HepG2 (cell line): ENCODE results near the gene DNM1L. TPM values are rescaled to one million over a fixed set of nuclear protein-coding genes. Genes with fewer than 3 reads are reported as not detected.

Experiments
- AKAP8 ChIP-seq: sonication (generic); formaldehyde crosslinking; IDR thresholded peaks from 2 replicates; pipeline ENCODE4 v1.5.1; 2020; ENCODE audit warnings: mild to moderate bottlenecking, missing genetic modification reagents
- ASH2L ChIP-seq: fragments of 300-600, 200-600 bp; sonication (generic); IDR thresholded peaks from 2 replicates; pipeline ENCODE4 v1.7.0; 2017; ENCODE audit warnings: low read depth, mild to moderate bottlenecking, moderate library complexity, mixed read lengths, low read length; ENCODE audit not compliant: insufficient read length
- CENPX ChIP-seq: sonication (generic); formaldehyde crosslinking; IDR thresholded peaks from 2 replicates; pipeline ENCODE4 v1.9.0; 2021; ENCODE audit warnings: mild to moderate bottlenecking, missing genetic modification reagents, moderate library complexity
- DZIP1 ChIP-seq: sonication (generic); formaldehyde crosslinking; IDR thresholded peaks from 2 replicates; pipeline ENCODE4 v1.5.0; 2020; ENCODE audit warnings: mild to moderate bottlenecking, missing genetic modification reagents
- ESRRA ChIP-seq: sonication (generic); formaldehyde crosslinking; IDR thresholded peaks from 2 replicates; pipeline ENCODE4 v1.5.1; 2020; ENCODE audit warnings: mild to moderate bottlenecking, low read depth, missing genetic modification reagents
- FIP1L1 ChIP-seq: fragments of 200-400 bp; formaldehyde crosslinking; IDR thresholded peaks from 2 replicates; pipeline ENCODE4 v1.6.1; 2018; ENCODE audit warnings: low read depth, mild to moderate bottlenecking, low read length, moderate library complexity, borderline replicate concordance; ENCODE audit not compliant: insufficient read depth
- GTF2F1 ChIP-seq: fragments of 150-350 bp; IDR thresholded peaks from 2 replicates; pipeline ENCODE4 v1.6.1; 2014; ENCODE audit warnings: low read length
- JUND ChIP-seq: sonication (generic); formaldehyde crosslinking; IDR thresholded peaks from 2 replicates; pipeline ENCODE4 v1.8.0; 2022; ENCODE audit warnings: mild to moderate bottlenecking, missing genetic modification reagents
- MIER3 ChIP-seq: IDR thresholded peaks from 2 replicates; pipeline ENCODE4 v1.6.1; 2016; ENCODE audit warnings: missing compliant biosample characterization, borderline replicate concordance
- MXD4 ChIP-seq: IDR thresholded peaks from 2 replicates; pipeline ENCODE4 v1.6.1; 2016; ENCODE audit warnings: mild to moderate bottlenecking, missing biosample characterization, missing genetic modification reagents
- NFRKB ChIP-seq: fragments of 450-650 bp; IDR thresholded peaks from 2 replicates; pipeline ENCODE4 v1.6.1; 2017
- NFYC ChIP-seq: IDR thresholded peaks from 2 replicates; pipeline ENCODE4 v1.6.1; 2016; ENCODE audit warnings: missing genetic modification reagents, missing compliant biosample characterization
- REL ChIP-seq: sonication (generic); formaldehyde crosslinking; conservative IDR thresholded peaks from 2 replicates; pipeline ENCODE4 v1.8.0; 2022; ENCODE audit warnings: mild to moderate bottlenecking, missing genetic modification reagents, moderate library complexity
- SIX1 ChIP-seq: sonication (generic); formaldehyde crosslinking; IDR thresholded peaks from 2 replicates; pipeline ENCODE4 v1.4.0; 2020; ENCODE audit warnings: missing genetic modification reagents, borderline replicate concordance
- THAP7 ChIP-seq: sonication (generic); formaldehyde crosslinking; IDR thresholded peaks from 2 replicates; pipeline ENCODE4 v1.8.1; 2023; ENCODE audit warnings: mild to moderate bottlenecking, missing genetic modification reagents
- TRIM24 ChIP-seq: sonication (generic); formaldehyde crosslinking; IDR thresholded peaks from 2 replicates; pipeline ENCODE4 v1.8.0; 2022; ENCODE audit warnings: mild to moderate bottlenecking, missing genetic modification reagents
- ZC3H4 ChIP-seq: sonication (generic); formaldehyde crosslinking; IDR thresholded peaks from 2 replicates; pipeline ENCODE4 v1.4.0; 2020; ENCODE audit warnings: missing genetic modification reagents, borderline replicate concordance
- ZFP36 ChIP-seq: fragments of 150-350 bp; IDR thresholded peaks from 2 replicates; pipeline ENCODE4 v1.6.1; 2018; ENCODE audit warnings: borderline replicate concordance, low read length, low read depth; ENCODE audit not compliant: partially characterized antibody
- ZNF124 ChIP-seq: sonication (generic); formaldehyde crosslinking; IDR thresholded peaks from 2 replicates; pipeline ENCODE4 v1.4.0; 2020; ENCODE audit warnings: missing genetic modification reagents
- ZNF260 ChIP-seq: sonication (generic); formaldehyde crosslinking; IDR thresholded peaks from 2 replicates; pipeline ENCODE4 v1.4.0; 2020; ENCODE audit warnings: missing genetic modification reagents, low read depth, mild to moderate bottlenecking, borderline replicate concordance
- ZNF44 ChIP-seq: sonication (generic); formaldehyde crosslinking; IDR thresholded peaks from 2 replicates; pipeline ENCODE4 v1.5.1; 2020; ENCODE audit warnings: mild to moderate bottlenecking, missing genetic modification reagents
- ZNF550 ChIP-seq: sonication (generic); formaldehyde crosslinking; IDR thresholded peaks from 2 replicates; pipeline ENCODE4 v1.4.0; 2020; ENCODE audit warnings: mild to moderate bottlenecking, missing genetic modification reagents, borderline replicate concordance
- ZNF558 ChIP-seq: sonication (generic); formaldehyde crosslinking; IDR thresholded peaks from 2 replicates; pipeline ENCODE4 v1.9.0; 2022; ENCODE audit warnings: mild to moderate bottlenecking, missing genetic modification reagents, borderline replicate concordance
- ZNF678 ChIP-seq: sonication (generic); formaldehyde crosslinking; IDR thresholded peaks from 2 replicates; pipeline ENCODE4 v1.4.0; 2020; ENCODE audit warnings: mild to moderate bottlenecking, missing genetic modification reagents
- ZNF780A ChIP-seq: sonication (generic); formaldehyde crosslinking; IDR thresholded peaks from 2 replicates; pipeline ENCODE4 v1.8.0; 2022; ENCODE audit warnings: mild to moderate bottlenecking, missing genetic modification reagents, moderate library complexity
- ZNF792 ChIP-seq: IDR thresholded peaks from 2 replicates; pipeline ENCODE4 v1.6.1; 2016
- ZNF839 ChIP-seq: sonication (generic); formaldehyde crosslinking; IDR thresholded peaks from 2 replicates; pipeline ENCODE4 v1.4.0; 2020; ENCODE audit warnings: missing genetic modification reagents, mild to moderate bottlenecking, borderline replicate concordance
- ZNF841 ChIP-seq: sonication (generic); formaldehyde crosslinking; IDR thresholded peaks from 2 replicates; pipeline ENCODE4 v1.8.1; 2023; ENCODE audit warnings: missing genetic modification reagents, borderline replicate concordance
- polyA plus RNA-seq, 8 experiments: library from polyadenylated mRNA; depleted of rRNA in 3 of 8; stranded (reverse) in 7 of 8; unstranded in 1 of 8; fragments of >200 nt; fragmentation: Illumina TruSeq in 4 of 8; extraction: Trizol in 4 of 8; gene quantifications; 2 replicates each; pipeline versions ENCODE4 v1.2.1 to v1.2.3, GENCODE V29; 2011 to 2016; ENCODE audit warnings: low read depth in 4 of 8, missing spikeins in 1 of 8, mixed read lengths in 1 of 8; ENCODE audit not compliant: insufficient read depth in 1 of 8
- total RNA-seq, 5 experiments: library from RNA; depleted of rRNA; stranded (reverse); fragments of >200 nt; fragmentation: Illumina TruSeq; extraction: Trizol; gene quantifications; 2 replicates each; pipeline ENCODE4 v1.2.3, GENCODE V29; 2016; ENCODE audit warnings: low read depth in 1 of 5

Gene DNM1L
- total and polyA plus RNA-seq, 2 of the 13 experiments (the other 11 are each of a cell fraction or from before 2014, with no cell fraction given): 35.9 to 65.8 TPM

- TF ChIP-seq CENPX (CRISPR knock-in tag): no peak
- TF ChIP-seq ZNF841: no peak
- TF ChIP-seq ZFP36: no peak
- peak; percentile 28; the same call in 1 of the 2 replicates for TF ChIP-seq NFRKB
- TF ChIP-seq ZC3H4 (CRISPR knock-in tag): no peak
- no peak for TF ChIP-seq FIP1L1
- no peak for TF ChIP-seq TRIM24 (CRISPR knock-in tag)
- no peak for TF ChIP-seq ZNF780A
- TF ChIP-seq ZNF124: 0 out of 2 replicates have a peak, but pooled peaks have one; percentile 19
- TF ChIP-seq ZNF550: no peak
- no peak for TF ChIP-seq ESRRA (CRISPR knock-in tag)
- no peak for TF ChIP-seq REL
- peak; percentile 93 for TF ChIP-seq ASH2L
- TF ChIP-seq ZNF260 (CRISPR knock-in tag): no peak
- no peak for TF ChIP-seq AKAP8
- no peak for TF ChIP-seq MIER3 (CRISPR knock-in tag)
- TF ChIP-seq NFYC (CRISPR knock-in tag): peak; percentile 19; the same call in 1 of the 2 replicates
- no peak for TF ChIP-seq JUND (CRISPR knock-in tag)
- peak; percentile 36; the same call in 1 of the 2 replicates for TF ChIP-seq SIX1 (CRISPR knock-in tag)
- TF ChIP-seq ZNF44 (CRISPR knock-in tag): no peak
- no peak for TF ChIP-seq ZNF558 (CRISPR knock-in tag)
- TF ChIP-seq ZNF839 (CRISPR knock-in tag): no peak
- 0 out of 2 replicates have a peak, but pooled peaks have one; percentile 65 for TF ChIP-seq THAP7 (CRISPR knock-in tag)
- TF ChIP-seq DZIP1 (CRISPR knock-in tag): no peak
- no peak for TF ChIP-seq MXD4 (CRISPR knock-in tag)
- TF ChIP-seq ZNF792 (CRISPR knock-in tag): no peak; the same call in 1 of the 2 replicates
- no peak for TF ChIP-seq ZNF678 (CRISPR knock-in tag)
- TF ChIP-seq GTF2F1: no peak
Measured at GRCh38 chr12:32755654-32756475, 76.8 kb downstream of the DNM1L start, which contains the start of gene YARS2 (continued).
